Thyroid gland (tissue), 4 donors: ENCODE data around the gene HIVEP3. TPM values are rescaled to one million over a fixed set of nuclear protein-coding genes. Genes with fewer than 3 reads are reported as not detected.

Experiments
- DNase-seq, 2 donors: peaks; one replicate each; pipeline ENCODE4 v3.0.0-alpha.2; 2019
- H3K27ac ChIP-seq, 3 donors: fragments of 200-600 bp; sonication (generic); 1 replicate in 2 of 3; 2 replicates in 1 of 3; pipeline ENCODE4 v1.5.1; 2016 to 2019; ENCODE audit warnings: mild to moderate bottlenecking in 1 of 3, moderate library complexity in 1 of 3
- H3K27me3 ChIP-seq: fragments of 200-600 bp; sonication (generic); one replicate; pipeline ENCODE4 v1.5.1; 2019
- H3K36me3 ChIP-seq, 2 donors: fragments of 200-600 bp; sonication (generic); one replicate each; pipeline ENCODE4 v1.5.1; 2016 to 2019
- H3K4me1 ChIP-seq, 2 donors: fragments of 200-600 bp; sonication (generic); one replicate each; pipeline ENCODE4 v1.5.1; 2017 to 2019
- H3K4me3 ChIP-seq, 3 donors: fragments of 200-600 bp; sonication (generic); replicated peaks in 1 of 3; 1 replicate in 2 of 3; 2 replicates in 1 of 3; pipeline ENCODE4 v1.5.1; 2016; ENCODE audit warnings: mild to moderate bottlenecking in 1 of 3
- H3K9me3 ChIP-seq: fragments of 200-600 bp; sonication (generic); one replicate; pipeline ENCODE4 v1.5.1; 2017
- CTCF ChIP-seq, 6 experiments: fragments of 200-600 bp in 3 of 6; fragments of 450-650 bp in 3 of 6; sonication (generic) in 3 of 6; IDR thresholded peaks; one replicate each; pipeline ENCODE4 v1.5.1; 2016 to 2019; ENCODE audit warnings: antibody characterized with exemption in 6 of 6, mild to moderate bottlenecking in 2 of 6, inconsistent platforms in 1 of 6, moderate library complexity in 1 of 6
- POLR2A ChIP-seq, 2 donors: fragments of 450-650 bp; IDR thresholded peaks; one replicate each; pipeline ENCODE4 v1.6.1; 2017; ENCODE audit warnings: antibody characterized with exemption in 2 of 2, mild to moderate bottlenecking in 2 of 2, moderate library complexity in 1 of 2
- WGBS, 2 donors: methylation state at CpG; one replicate each; pipeline ENCODE4 v1.1.5; 2017; 5-methylcytosine and 5-hydroxymethylcytosine counted together
- intact Hi-C: fragments of 100-400 bp; cut with DNase I; formaldehyde crosslinking; loops from one replicate; pipeline ENCODE4 v1.15.1; 2023
- total RNA-seq, 4 donors: library from RNA; depleted of rRNA; stranded (reverse); fragments of >200 nt; gene quantifications; one replicate each; pipeline ENCODE4 v1.2.3, GENCODE V29; 2016

Gene HIVEP3
- total RNA-seq, 4 donors from 2014 or later, result 9.7 to 13.5 (median 12.5) TPM

GRCh38 chr1:41835485-41835884 lies 83.2 kb downstream of the HIVEP3 start:
- no peaks in the 10 kb centered on the region for H3K9me3 ChIP-seq
- no peaks in the 10 kb centered on the region for H3K36me3 ChIP-seq
- no peak overlapping the region for H3K27ac ChIP-seq
- no peak for DNase-seq
- no peak overlapping the region for H3K4me3 ChIP-seq
- H3K4me1 ChIP-seq, result no peaks in the 10 kb centered on the region
- no peaks in the 10 kb centered on the region for H3K27me3 ChIP-seq
- TF ChIP-seq CTCF (IDR thresholded peaks at IDR 0.05), result no peak
- TF ChIP-seq POLR2A (IDR thresholded peaks at IDR 0.05), result no peak
- intact Hi-C loops, result no loop called here
- 95 to 96% methylated on average over 5 of the region's 5 CpGs for WGBS, 2 donors

GRCh38 chr1:41833519-41834000 lies 85.2 kb downstream of the HIVEP3 start:
- no peak overlapping the region for H3K4me3 ChIP-seq
- H3K4me1 ChIP-seq, result no peaks in the 10 kb centered on the region
- no peak for DNase-seq
- no peak for TF ChIP-seq CTCF (IDR thresholded peaks at IDR 0.05)
- TF ChIP-seq POLR2A (IDR thresholded peaks at IDR 0.05), result no peak
- 91 to 99% methylated on average over 4 to 5 of the region's 5 CpGs for WGBS, 2 donors
- intact Hi-C loops, result no loop called here
- H3K27ac ChIP-seq, result no peak overlapping the region
- H3K9me3 ChIP-seq, result no peaks in the 10 kb centered on the region
- H3K27me3 ChIP-seq, result no peaks in the 10 kb centered on the region
- H3K36me3 ChIP-seq, result no peaks in the 10 kb centered on the region

- 97 to 98% methylated on average over 3 of the region's 3 CpGs for WGBS, 2 donors
- H3K27ac ChIP-seq, result no peak overlapping the region
- H3K4me1 ChIP-seq, result no peaks in the 10 kb centered on the region
- no peak for DNase-seq
- no peaks in the 10 kb centered on the region for H3K36me3 ChIP-seq
- H3K27me3 ChIP-seq, result no peaks in the 10 kb centered on the region
- intact Hi-C loops, result no loop called here
- no peak for TF ChIP-seq CTCF (IDR thresholded peaks at IDR 0.05)
- no peak for TF ChIP-seq POLR2A (IDR thresholded peaks at IDR 0.05)
- H3K4me3 ChIP-seq, result no peak overlapping the region
- H3K9me3 ChIP-seq, result no peaks in the 10 kb centered on the region
These were observed 88.0 kb downstream of the HIVEP3 start for GRCh38 chr1:41830726-41831125.

GRCh38 chr1:41827991-41828570 lies 90.6 kb downstream of the HIVEP3 start:
- no peaks in the 10 kb centered on the region for H3K27me3 ChIP-seq
- no peak overlapping the region for H3K27ac ChIP-seq
- no peak for TF ChIP-seq POLR2A (IDR thresholded peaks at IDR 0.05)
- TF ChIP-seq CTCF (IDR thresholded peaks at IDR 0.05), result no peak
- intact Hi-C loops, result no loop called here
- no peaks in the 10 kb centered on the region for H3K36me3 ChIP-seq
- H3K9me3 ChIP-seq, result no peaks in the 10 kb centered on the region
- peaks cover 8 to 13% of the 10 kb centered on the region in 2 donors for H3K4me1 ChIP-seq
- no peak overlapping the region for H3K4me3 ChIP-seq
- no peak for DNase-seq
- 80 to 83% methylated on average over 4 of the region's 4 CpGs for WGBS, 2 donors

GRCh38 chr1:41823471-41823870 lies 95.3 kb downstream of the HIVEP3 start:
- TF ChIP-seq CTCF (IDR thresholded peaks at IDR 0.05), result peak in 2 of 6 experiments; percentile 11 to 29
- peak in 1 of 2 donors; percentile 13 for TF ChIP-seq POLR2A (IDR thresholded peaks at IDR 0.05)
- H3K4me3 ChIP-seq, result no peak overlapping the region
- H3K9me3 ChIP-seq, result no peaks in the 10 kb centered on the region
- 32 to 41% methylated on average over 4 of the region's 4 CpGs for WGBS, 2 donors
- H3K27me3 ChIP-seq, result no peaks in the 10 kb centered on the region
- intact Hi-C loops, result no loop called here
- peaks cover 8 to 16% of the 10 kb centered on the region in 2 donors for H3K4me1 ChIP-seq
- no peaks in the 10 kb centered on the region for H3K36me3 ChIP-seq
- peak overlapping the region; percentile 43 to 52 (median 51) for H3K27ac ChIP-seq
- DNase-seq, result peak; percentile 71 to 75
